Neural progenitor cell (in vitro differentiated cells): ENCODE measurements around the gene KANK2. TPM values are rescaled to one million over a fixed set of nuclear protein-coding genes. Genes with fewer than 3 reads are reported as not detected.

Experiments used
- DNase-seq: peaks from one replicate; pipeline ENCODE4 v3.0.0-alpha.2; 2016; ENCODE audit warnings: low spot score
- H2AFZ ChIP-seq: fragments of 200-600 bp; sonication (generic); replicated peaks from 2 replicates; pipeline ENCODE4 v1.6.1; 2016; ENCODE audit warnings: antibody characterized with exemption
- H3F3A ChIP-seq: fragments of 200-600 bp; sonication (generic); 2 replicates; pipeline ENCODE4 v1.6.1; 2016; ENCODE audit warnings: antibody characterized with exemption, low read depth
- H3K27ac ChIP-seq: fragments of 200-600 bp; sonication (generic); 2 replicates; pipeline ENCODE4 v1.5.1; 2016; ENCODE audit warnings: mild to moderate bottlenecking
- H3K27me3 ChIP-seq: fragments of 200-600 bp; sonication (generic); 2 replicates; pipeline ENCODE4 v1.6.1; 2016; ENCODE audit warnings: mild to moderate bottlenecking, moderate library complexity
- H3K36me3 ChIP-seq: fragments of 200-600 bp; sonication (generic); 2 replicates; pipeline ENCODE4 v1.5.1; 2016
- H3K4me1 ChIP-seq: fragments of 200-600 bp; sonication (generic); 2 replicates; pipeline ENCODE4 v1.6.1; 2016; ENCODE audit warnings: mixed run types
- H3K4me2 ChIP-seq: fragments of 200-600 bp; sonication (generic); 2 replicates; pipeline ENCODE4 v1.6.1; 2016
- H3K4me3 ChIP-seq: fragments of 200-600 bp; sonication (generic); 2 replicates; pipeline ENCODE4 v1.5.1; 2016
- H3K79me2 ChIP-seq: fragments of 200-600 bp; sonication (generic); 2 replicates; pipeline ENCODE4 v1.6.1; 2016; ENCODE audit warnings: low read depth
- H3K9ac ChIP-seq: fragments of 200-600 bp; sonication (generic); 2 replicates; pipeline ENCODE4 v1.6.1; 2016
- H3K9me3 ChIP-seq: fragments of 200-600 bp; sonication (generic); 2 replicates; pipeline ENCODE4 v1.5.1; 2016; ENCODE audit warnings: low read depth
- H4K20me1 ChIP-seq: fragments of 200-600 bp; sonication (generic); 2 replicates; pipeline ENCODE4 v1.6.1; 2016; ENCODE audit warnings: low read depth
- H3K27ac Mint-ChIP-seq: 3 replicates; pipeline ENCODE4 v1.8.0; 2021; ENCODE audit warnings: mixed read lengths
- H3K27me3 Mint-ChIP-seq: 2 replicates; pipeline ENCODE4 v1.8.0; 2022; ENCODE audit warnings: low read depth, mild to moderate bottlenecking, inconsistent platforms, moderate library complexity, mixed read lengths; ENCODE audit not compliant: insufficient read depth
- H3K36me3 Mint-ChIP-seq: 3 replicates; pipeline ENCODE4 v1.8.0; 2021; ENCODE audit warnings: mixed read lengths
- H3K4me1 Mint-ChIP-seq: 3 replicates; pipeline ENCODE4 v1.8.0; 2021; ENCODE audit warnings: mixed read lengths
- H3K4me3 Mint-ChIP-seq: 3 replicates; pipeline ENCODE4 v1.8.0; 2021; ENCODE audit warnings: mild to moderate bottlenecking, moderate library complexity, mixed read lengths
- H3K9me3 Mint-ChIP-seq: 3 replicates; pipeline ENCODE4 v1.8.0; 2020; ENCODE audit warnings: mixed read lengths
- CTCF ChIP-seq: fragments of 200-600 bp; sonication (generic); IDR thresholded peaks from 2 replicates; pipeline ENCODE4 v1.5.1; 2017; ENCODE audit warnings: antibody characterized with exemption, mild to moderate bottlenecking
- EZH2 ChIP-seq: fragments of 200-600 bp; sonication (generic); IDR thresholded peaks from 2 replicates; pipeline ENCODE4 v1.6.1; 2017; ENCODE audit warnings: antibody characterized with exemption, mild to moderate bottlenecking, moderate library complexity
- EZH2phosphoT487 ChIP-seq: fragments of 200-600 bp; sonication (generic); IDR thresholded peaks from 2 replicates; pipeline ENCODE4 v1.6.1; 2017; ENCODE audit warnings: antibody characterized with exemption
- total RNA-seq: library from RNA; depleted of rRNA; stranded (reverse); fragments of >200 nt; gene quantifications from 2 replicates; pipeline ENCODE4 v1.2.3, GENCODE V29; 2015; ENCODE audit warnings: low replicate concordance

Gene KANK2
- total RNA-seq, 1 donor from 2014 or later, result 17.5 TPM

- H3K9me3 ChIP-seq, result no peaks in the 10 kb centered on the region
- Mint-ChIP-seq H3K36me3 (peaks cover 4% of the 10 kb centered on the region), H3K4me1 (peaks cover 19% of the 10 kb centered on the region), H3K27me3 (no peaks in the 10 kb centered on the region), H3K27ac (peak overlapping the region; percentile 65), H3K9me3 (no peaks in the 10 kb centered on the region), H3K4me3 (no peak overlapping the region)
- no peak overlapping the region for H3K4me3 ChIP-seq
- no peaks in the 10 kb centered on the region for H3F3A ChIP-seq
- no peak for TF ChIP-seq EZH2
- no peak for TF ChIP-seq CTCF
- no peak for TF ChIP-seq EZH2phosphoT487
- no peaks in the 10 kb centered on the region for H3K4me1 ChIP-seq
- no peak overlapping the region for H3K27ac ChIP-seq
- H3K9ac ChIP-seq, result no peak overlapping the region
- no peaks in the 10 kb centered on the region for H4K20me1 ChIP-seq
- no peaks in the 10 kb centered on the region for H3K27me3 ChIP-seq
- no peak overlapping the region for H3K4me2 ChIP-seq
- no peak overlapping the region for H2AFZ ChIP-seq
- DNase-seq, result no peak
- no peaks in the 10 kb centered on the region for H3K79me2 ChIP-seq
- no peaks in the 10 kb centered on the region for H3K36me3 ChIP-seq
These were observed 40.0 kb upstream of the KANK2 start for GRCh38 chr19:11237321-11237720.

GRCh38 chr19:11236324-11237301 is 39.3 kb upstream of the KANK2 start:
- Histone ChIP-seq H3K4me2 (no peak overlapping the region), H3K4me3 (no peak overlapping the region), H3K36me3 (no peaks in the 10 kb centered on the region), H4K20me1 (no peaks in the 10 kb centered on the region), H3K79me2 (no peaks in the 10 kb centered on the region), H3K9me3 (no peaks in the 10 kb centered on the region), H3K4me1 (no peaks in the 10 kb centered on the region), H3K27me3 (no peaks in the 10 kb centered on the region), H3K27ac (no peak overlapping the region), H3K9ac (no peak overlapping the region), H3F3A (no peaks in the 10 kb centered on the region), H2AFZ (no peak overlapping the region)
- no peaks in the 10 kb centered on the region for H3K27me3 Mint-ChIP-seq
- H3K4me1 Mint-ChIP-seq, result peaks cover 14% of the 10 kb centered on the region
- no peaks in the 10 kb centered on the region for H3K9me3 Mint-ChIP-seq
- DNase-seq, result no peak
- no peak for TF ChIP-seq EZH2phosphoT487
- TF ChIP-seq CTCF, result no peak
- no peak for TF ChIP-seq EZH2
- H3K27ac Mint-ChIP-seq, result peak overlapping the region; percentile 65
- peaks cover 4% of the 10 kb centered on the region for H3K36me3 Mint-ChIP-seq
- no peak overlapping the region for H3K4me3 Mint-ChIP-seq

GRCh38 chr19:11234486-11235075 is 37.2 kb upstream of the KANK2 start:
- Histone ChIP-seq H3K79me2 (no peaks in the 10 kb centered on the region), H3K9ac (no peak overlapping the region), H3K9me3 (no peaks in the 10 kb centered on the region), H2AFZ (no peak overlapping the region), H3K4me3 (no peak overlapping the region), H3F3A (no peaks in the 10 kb centered on the region), H4K20me1 (no peaks in the 10 kb centered on the region), H3K4me1 (no peaks in the 10 kb centered on the region), H3K4me2 (no peak overlapping the region), H3K27me3 (no peaks in the 10 kb centered on the region), H3K27ac (no peak overlapping the region), H3K36me3 (no peaks in the 10 kb centered on the region)
- Mint-ChIP-seq H3K4me3 (no peak overlapping the region), H3K9me3 (no peaks in the 10 kb centered on the region), H3K27ac (no peak overlapping the region), H3K4me1 (peaks cover 8% of the 10 kb centered on the region), H3K36me3 (peaks cover 4% of the 10 kb centered on the region), H3K27me3 (peaks cover 2% of the 10 kb centered on the region)
- DNase-seq, result no peak
- TF ChIP-seq EZH2 (no peak), EZH2phosphoT487 (no peak), CTCF (no peak)
